Umbilical cord (tissue), 2 donors: ENCODE measurements around the gene SLC9A5. TPM values are rescaled to one million over a fixed set of nuclear protein-coding genes. Genes with fewer than 3 reads are reported as not detected.

Experiments
- DNase-seq: peaks from one replicate; pipeline ENCODE4 v3.0.0-alpha.2; 2015; ENCODE audit warnings: low spot score
- total RNA-seq: library from RNA; depleted of rRNA; stranded (reverse); fragments of >200 nt; gene quantifications from one replicate; pipeline ENCODE4 v1.2.3, GENCODE V29; 2014; ENCODE audit warnings: low replicate concordance; ENCODE audit not compliant: insufficient read depth

The SLC9A5 gene, protein sequence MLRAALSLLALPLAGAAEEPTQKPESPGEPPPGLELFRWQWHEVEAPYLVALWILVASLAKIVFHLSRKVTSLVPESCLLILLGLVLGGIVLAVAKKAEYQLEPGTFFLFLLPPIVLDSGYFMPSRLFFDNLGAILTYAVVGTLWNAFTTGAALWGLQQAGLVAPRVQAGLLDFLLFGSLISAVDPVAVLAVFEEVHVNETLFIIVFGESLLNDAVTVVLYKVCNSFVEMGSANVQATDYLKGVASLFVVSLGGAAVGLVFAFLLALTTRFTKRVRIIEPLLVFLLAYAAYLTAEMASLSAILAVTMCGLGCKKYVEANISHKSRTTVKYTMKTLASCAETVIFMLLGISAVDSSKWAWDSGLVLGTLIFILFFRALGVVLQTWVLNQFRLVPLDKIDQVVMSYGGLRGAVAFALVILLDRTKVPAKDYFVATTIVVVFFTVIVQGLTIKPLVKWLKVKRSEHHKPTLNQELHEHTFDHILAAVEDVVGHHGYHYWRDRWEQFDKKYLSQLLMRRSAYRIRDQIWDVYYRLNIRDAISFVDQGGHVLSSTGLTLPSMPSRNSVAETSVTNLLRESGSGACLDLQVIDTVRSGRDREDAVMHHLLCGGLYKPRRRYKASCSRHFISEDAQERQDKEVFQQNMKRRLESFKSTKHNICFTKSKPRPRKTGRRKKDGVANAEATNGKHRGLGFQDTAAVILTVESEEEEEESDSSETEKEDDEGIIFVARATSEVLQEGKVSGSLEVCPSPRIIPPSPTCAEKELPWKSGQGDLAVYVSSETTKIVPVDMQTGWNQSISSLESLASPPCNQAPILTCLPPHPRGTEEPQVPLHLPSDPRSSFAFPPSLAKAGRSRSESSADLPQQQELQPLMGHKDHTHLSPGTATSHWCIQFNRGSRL
- 1.2 TPM for total RNA-seq

DNA sequence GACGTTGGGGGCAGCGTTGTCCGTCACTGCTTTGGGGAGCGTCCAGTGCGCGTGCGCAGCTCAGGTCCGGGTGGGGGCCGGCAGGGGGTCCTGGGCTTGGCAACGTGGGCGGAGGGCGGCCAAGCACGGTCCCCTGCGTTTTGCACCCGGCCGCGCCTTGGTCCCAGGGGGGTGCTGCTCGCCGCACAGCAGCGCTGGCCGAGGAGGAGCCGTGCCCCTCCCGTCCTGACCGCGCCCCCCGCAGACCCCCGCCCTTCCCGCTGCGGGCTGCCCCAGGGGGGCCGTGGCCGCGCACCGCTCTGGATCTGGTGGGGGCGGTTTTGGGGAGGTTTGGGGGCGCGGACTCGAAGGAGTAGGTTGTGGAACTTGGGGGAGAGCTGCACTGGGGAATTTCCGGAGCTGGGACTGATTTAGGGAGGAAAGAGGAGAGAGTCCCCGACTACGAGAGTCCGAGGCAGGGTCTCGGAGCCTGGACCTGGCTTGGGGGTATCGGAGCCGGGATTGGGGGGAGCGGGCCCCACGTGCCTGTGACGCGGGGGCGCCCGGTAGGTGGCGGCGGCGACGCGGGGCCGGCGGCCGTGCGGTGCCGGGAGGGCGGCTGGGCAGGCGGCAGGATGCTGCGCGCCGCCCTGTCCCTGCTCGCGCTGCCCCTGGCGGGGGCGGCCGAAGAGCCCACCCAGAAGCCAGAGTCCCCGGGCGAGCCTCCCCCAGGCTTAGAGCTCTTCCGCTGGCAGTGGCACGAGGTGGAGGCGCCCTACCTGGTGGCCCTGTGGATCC is at the start of gene SLC9A5:
Gene SLC9A5 (plus strand): TSS at position 579 of the 777 bp plus-strand sequence. CDS start 36 bp downstream, at position 615.
- no peak for DNase-seq

DNA sequence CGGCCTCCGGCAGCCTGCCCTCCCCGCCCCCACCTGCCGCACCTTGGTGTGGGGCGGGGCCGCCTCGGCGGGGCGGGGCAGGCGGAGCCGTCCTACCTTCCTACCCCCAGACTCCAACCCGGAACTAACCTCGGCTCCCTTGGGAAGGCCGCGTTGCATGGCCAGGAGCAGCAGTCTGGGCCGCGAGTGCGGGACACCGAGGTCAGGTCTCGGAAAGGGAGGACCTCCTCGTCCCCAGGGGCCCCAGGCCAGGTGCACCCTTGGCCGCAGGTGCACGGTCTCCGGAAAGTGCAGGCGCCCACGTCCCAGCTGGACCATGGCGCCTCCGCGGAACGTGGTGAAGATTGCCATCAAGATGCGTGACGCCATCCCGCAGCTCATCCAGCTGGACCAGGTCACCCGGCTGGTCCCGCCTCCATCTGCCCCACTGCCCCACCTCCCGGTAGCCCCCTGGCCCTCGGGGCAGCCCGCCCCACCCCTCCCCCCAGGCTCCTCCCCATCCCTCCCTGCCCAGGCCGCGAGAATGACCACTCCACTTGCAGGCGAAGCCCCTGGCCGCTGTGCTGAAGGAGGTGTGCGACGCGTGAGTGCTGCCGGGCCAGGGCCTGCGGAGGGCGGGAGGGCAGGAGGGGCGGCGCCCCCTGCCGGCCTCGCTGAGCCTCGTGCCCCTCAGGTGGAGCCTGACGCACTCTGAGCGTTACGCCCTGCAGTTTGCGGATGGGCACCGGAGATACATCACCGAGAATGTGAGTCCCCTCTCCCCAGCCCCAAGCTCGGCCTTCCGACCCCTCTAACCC is 49.6 kb upstream of the SLC9A5 start, which contains the start of gene ELMO3:
Gene ELMO3 (plus strand): TSS at position 121 of the 797 bp plus-strand sequence. CDS start 196 bp downstream, at position 317.
- DNase-seq: no peak

DNA sequence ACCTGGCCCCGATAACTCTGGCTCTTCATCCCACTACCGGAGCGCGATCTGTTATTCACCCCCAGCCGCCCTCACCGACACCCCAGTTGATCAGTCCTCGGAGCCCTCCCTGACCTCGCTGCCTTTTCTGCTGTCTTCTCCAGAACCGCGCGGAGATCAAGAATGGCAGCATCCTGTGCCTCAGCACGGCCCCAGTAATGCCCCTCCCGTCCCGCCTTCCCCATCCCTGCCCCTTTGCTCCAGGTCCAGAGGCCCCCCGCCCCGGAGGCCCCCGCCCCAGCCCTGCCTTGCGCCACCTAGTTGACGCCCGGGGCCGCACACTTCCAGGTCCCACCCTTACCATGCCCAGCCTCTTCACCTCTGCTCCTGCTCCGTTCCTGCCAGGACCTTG is 49.0 kb upstream of the SLC9A5 start:
- no peak for DNase-seq

DNA sequence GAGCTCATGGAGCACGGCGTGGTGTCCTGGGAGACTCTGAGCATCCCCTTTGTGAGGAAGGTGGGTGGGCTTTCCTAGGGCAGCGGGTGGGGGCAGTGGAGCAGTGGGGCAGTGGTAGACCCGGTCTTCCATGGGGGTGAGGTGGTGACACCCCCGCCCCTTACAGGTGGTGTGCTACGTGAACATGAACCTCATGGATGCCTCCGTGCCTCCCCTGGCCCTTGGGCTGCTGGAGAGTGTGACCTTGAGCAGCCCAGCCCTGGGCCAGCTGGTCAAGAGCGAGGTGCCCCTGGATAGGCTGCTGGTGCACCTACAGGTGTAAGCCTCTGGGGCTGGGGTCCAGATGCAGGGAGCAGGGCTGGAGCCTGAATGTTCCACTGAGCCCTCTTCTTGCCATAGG is 48.3 kb upstream of the SLC9A5 start:
- DNase-seq: no peak

GRCh38 chr16:67201411-67202345 is 47.1 kb upstream of the SLC9A5 start:
- no peak for DNase-seq

GRCh38 chr16:67202426-67202825 is 46.4 kb upstream of the SLC9A5 start:
- DNase-seq: no peak

DNA sequence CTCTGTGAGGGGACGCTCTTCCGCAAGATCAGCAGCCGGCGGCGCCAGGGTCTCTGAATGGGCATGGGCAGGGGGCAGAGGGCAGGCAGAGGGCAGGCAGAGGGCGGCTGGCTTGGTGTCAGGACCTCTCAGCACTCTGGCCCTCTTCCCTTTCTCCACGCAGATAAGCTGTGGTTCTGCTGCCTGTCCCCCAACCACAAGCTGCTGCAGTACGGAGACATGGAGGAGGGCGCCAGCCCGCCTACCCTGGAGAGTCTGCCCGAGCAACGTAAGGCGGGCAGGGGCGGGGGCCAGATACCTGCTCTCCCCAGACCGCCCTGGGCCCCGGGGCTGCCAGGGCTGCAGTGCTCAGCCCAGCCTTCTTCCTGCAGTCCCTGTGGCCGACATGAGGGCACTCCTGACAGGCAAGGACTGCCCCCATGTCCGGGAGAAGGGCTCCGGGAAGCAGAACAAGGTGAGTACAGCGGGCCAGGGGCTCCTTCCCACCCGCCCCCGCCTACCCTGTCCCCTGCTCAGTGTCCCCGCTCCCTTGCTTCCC is 45.8 kb upstream of the SLC9A5 start:
- DNase-seq: no peak

GRCh38 chr16:67204076-67204475 is 44.7 kb upstream of the SLC9A5 start:
- no peak for DNase-seq

DNA sequence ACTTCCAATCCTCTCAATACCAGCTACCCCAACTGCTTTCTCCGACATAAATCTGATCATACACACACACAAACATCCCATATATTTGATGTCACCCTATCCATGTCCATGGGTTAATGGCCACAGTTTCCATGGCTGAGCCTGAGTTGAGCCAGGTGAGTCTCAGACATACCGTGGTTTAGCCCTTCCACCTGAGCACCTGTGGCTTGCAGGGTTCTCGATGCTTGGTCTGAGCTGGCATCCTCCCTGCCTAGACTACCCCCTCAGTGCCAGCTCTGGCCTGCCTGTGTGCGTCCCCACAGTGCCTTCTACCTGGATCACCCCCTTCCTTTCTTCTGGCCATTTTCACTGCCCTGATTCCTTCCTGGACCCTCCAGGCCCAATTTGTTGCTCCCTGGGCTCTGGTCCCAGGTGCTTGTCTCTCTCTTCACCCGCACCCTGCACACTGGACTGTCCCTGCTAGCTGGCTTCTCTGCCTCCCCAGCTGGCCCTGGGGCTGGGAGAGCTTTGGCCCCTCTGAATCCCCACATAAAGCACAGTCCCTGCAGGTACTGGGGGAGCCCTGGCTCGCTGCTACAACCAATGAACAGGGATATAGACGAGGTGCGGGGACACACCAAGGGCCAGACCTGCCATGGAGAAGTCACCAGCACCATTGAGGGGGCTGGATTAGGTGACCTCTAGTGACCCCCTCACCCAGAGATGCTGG is 42.5 kb upstream of the SLC9A5 start:
- DNase-seq: no peak

DNA sequence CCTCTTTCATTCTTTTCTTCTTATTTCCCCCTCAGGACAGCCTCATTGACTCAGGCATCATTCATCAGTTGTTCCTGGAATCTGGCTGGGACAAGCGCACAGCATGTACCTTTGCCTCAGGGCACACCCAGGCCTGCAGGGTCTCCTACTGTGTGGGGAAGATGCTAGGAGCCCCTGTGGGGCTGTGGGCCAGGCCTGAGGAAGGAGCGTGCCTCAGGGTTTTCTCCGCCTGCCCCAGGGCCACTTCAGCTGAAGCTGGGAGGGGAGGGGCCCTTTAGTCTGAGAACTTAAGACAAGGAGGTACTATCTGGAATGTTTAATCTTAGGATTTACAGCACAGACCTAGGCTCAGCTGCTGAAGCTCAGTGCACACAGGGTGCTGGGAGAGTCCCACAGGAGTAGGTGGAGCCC is 41.9 kb upstream of the SLC9A5 start:
- DNase-seq: no peak

GRCh38 chr16:67207249-67208091 is 41.3 kb upstream of the SLC9A5 start:
- no peak for DNase-seq

DNA sequence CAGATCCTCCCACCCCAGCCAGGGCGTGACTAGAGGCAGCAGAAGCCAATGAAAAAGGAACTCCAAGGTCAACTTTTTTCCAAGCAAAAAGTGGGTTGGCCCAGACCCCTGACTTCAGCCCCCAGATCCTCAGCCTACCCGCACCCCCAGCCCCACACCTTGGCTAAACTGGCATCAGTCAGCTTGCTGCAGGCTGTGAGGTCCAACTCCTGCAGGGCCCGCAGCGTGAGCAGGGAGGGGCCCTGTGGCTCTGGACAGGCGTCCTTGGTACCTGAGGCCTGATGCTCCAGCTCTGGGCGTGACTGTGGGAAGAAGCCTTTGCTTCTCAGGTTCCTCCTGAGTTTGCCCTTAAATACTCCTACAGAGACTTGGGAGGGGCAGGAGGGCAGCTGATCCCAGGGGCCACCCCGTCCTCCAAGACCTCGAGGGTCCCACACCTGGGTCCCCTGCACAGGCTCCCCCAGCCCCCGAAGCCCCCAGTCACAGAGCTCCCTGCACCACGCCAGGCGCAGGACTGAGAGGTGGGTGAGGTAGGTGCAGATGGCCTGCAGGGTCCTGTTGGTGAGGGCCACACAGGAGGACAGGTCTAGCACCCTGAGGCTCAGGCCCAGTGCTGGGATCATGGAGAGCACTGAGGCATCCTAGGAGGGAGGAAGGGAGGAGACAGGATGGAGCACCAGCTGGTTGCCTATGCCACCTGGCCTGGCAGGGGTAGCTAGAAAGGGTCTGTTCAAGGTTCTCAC is 40.5 kb upstream of the SLC9A5 start:
- DNase-seq: no peak

DNA sequence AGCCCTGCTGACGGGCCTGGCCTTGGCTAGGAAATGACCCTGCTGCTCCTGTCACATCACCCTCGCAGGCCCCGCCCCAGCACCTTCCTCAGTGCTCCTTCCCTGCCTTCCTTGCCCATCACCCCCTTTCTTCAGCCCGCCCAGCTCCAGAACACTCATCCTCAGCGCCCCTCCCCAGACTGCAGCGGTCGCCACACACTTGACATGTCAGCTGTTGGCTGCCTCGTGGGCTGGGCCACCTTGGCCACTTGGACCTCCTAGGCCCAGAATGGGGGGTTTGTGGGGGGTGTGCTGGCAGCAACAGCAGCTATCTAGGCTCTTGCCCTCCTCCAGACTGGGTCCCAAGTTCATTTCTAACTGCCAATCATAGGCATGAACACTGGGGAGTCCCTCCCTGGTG is 39.2 kb upstream of the SLC9A5 start:
- DNase-seq: no peak

DNA sequence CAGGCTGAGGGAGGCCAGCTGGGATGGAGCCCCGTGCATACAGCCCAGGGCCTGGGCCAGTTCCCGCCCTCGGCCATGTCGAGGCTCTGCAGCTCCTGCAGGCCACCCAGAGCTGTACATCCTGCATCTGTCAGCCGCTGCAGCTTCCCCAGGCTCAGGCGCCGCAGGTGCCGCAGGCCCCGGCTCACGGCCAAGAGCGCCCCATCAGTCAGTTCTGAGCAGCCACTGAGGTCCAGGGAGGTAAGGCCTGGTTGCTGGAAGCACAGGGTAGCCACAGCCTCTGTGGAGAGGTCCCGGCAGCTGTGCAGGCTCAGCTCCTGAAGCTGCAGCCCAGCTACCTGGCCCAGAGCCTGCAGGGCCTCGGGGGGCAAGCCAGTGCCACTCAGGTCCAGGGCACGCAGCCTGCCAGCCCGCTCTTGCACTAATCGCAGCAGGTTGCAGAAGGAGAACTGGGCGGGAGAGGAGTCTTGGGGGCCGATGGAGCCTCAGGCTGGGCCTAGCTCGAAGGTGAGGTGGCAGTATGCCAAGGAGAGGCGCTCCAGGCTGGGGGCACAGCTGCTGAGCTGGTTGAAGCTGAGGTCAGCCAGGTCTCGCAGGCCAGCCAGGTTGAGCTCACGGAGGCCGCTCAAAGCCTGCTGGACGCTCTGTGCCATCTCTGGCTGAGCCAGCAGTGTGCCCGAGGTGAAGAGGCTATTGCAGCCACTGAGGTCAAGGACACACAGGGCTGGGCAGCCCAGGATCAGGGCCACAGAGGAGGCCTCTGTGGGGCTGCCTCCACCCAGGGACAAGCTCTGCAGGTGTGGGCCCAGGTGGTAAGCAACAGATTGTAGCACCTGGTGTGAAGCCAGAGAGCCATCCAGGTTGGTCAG is 38.5 kb upstream of the SLC9A5 start:
- DNase-seq: no peak

- no peak for DNase-seq
Measured at GRCh38 chr16:67211674-67212073, 37.1 kb upstream of the SLC9A5 start.

GRCh38 chr16:67212766-67213165 is 36.0 kb upstream of the SLC9A5 start:
- DNase-seq: no peak
